Myocyte (in vitro differentiated cells): Measurements from ENCODE around the gene ADGRB3. TPM values are rescaled to one million over a fixed set of nuclear protein-coding genes. Genes with fewer than 3 reads are reported as not detected.
"Not testable (repeated sequence)": the region's sequence is repeated elsewhere in the genome, so short reads cannot be mapped to it uniquely, and the experiment has no call there.

Experiments
- DNase-seq: peaks from one replicate; pipeline ENCODE4 v3.0.0-alpha.2; 2012; ENCODE audit warnings: low read depth
- total RNA-seq: library from RNA; depleted of rRNA; stranded (reverse); fragments of >200 nt; gene quantifications from 2 replicates; pipeline ENCODE4 v1.2.3, GENCODE V29; 2014

The ADGRB3 gene
- total RNA-seq, 1 donor from 2014 or later, result 0.13 TPM

GRCh38 chr6:68737061-68737460 is 102.0 kb downstream of the ADGRB3 start:
- no peak for DNase-seq

GRCh38 chr6:68738039-68738438 is 103.0 kb downstream of the ADGRB3 start:
- DNase-seq, result no peak

GRCh38 chr6:68740828-68741500 is 105.9 kb downstream of the ADGRB3 start:
- DNase-seq, result no peak

- DNase-seq, result no peak
Measured at GRCh38 chr6:68741501-68742386, 106.7 kb downstream of the ADGRB3 start.

- DNase-seq, result no peak
Measured at GRCh38 chr6:68743099-68743498, 108.0 kb downstream of the ADGRB3 start.

GRCh38 chr6:68744376-68744775 is 109.3 kb downstream of the ADGRB3 start:
- DNase-seq, result not testable (repeated sequence)

GRCh38 chr6:68746376-68746775 is 111.3 kb downstream of the ADGRB3 start:
- no peak for DNase-seq

- no peak for DNase-seq
Measured at GRCh38 chr6:68747110-68747790, 112.2 kb downstream of the ADGRB3 start.

- DNase-seq, result not testable (repeated sequence)
Measured at GRCh38 chr6:68747832-68748231, 112.8 kb downstream of the ADGRB3 start.

GRCh38 chr6:68754681-68755213 is 119.7 kb downstream of the ADGRB3 start:
- DNase-seq, result no peak

GRCh38 chr6:68756454-68757375 is 121.6 kb downstream of the ADGRB3 start:
- no peak for DNase-seq

- no peak for DNase-seq
Measured at GRCh38 chr6:68757821-68758220, 122.7 kb downstream of the ADGRB3 start.

- DNase-seq, result no peak
Measured at GRCh38 chr6:68758559-68758958, 123.5 kb downstream of the ADGRB3 start.

GRCh38 chr6:68760485-68760884 is 125.4 kb downstream of the ADGRB3 start:
- no peak for DNase-seq

GRCh38 chr6:68760941-68761676 is 126.0 kb downstream of the ADGRB3 start:
- DNase-seq, result no peak

- DNase-seq, result no peak
Measured at GRCh38 chr6:68761985-68762384, 126.9 kb downstream of the ADGRB3 start.

- no peak for DNase-seq
Measured at GRCh38 chr6:68771426-68771825, 136.3 kb downstream of the ADGRB3 start.

- DNase-seq, result no peak
Measured at GRCh38 chr6:68774843-68775242, 139.8 kb downstream of the ADGRB3 start.

GRCh38 chr6:68776354-68776753 is 141.3 kb downstream of the ADGRB3 start:
- no peak for DNase-seq

- DNase-seq, result peak; percentile 10
Measured at GRCh38 chr6:68777956-68778355, 142.9 kb downstream of the ADGRB3 start.
